ENCODE measurements around the gene C10orf88. TPM values are rescaled to one million over a fixed set of nuclear protein-coding genes. Genes with fewer than 3 reads are reported as not detected.
A peak's percentile ranks its signal among the peaks of the same experiment; 100 is the strongest.

The C10orf88 gene, protein sequence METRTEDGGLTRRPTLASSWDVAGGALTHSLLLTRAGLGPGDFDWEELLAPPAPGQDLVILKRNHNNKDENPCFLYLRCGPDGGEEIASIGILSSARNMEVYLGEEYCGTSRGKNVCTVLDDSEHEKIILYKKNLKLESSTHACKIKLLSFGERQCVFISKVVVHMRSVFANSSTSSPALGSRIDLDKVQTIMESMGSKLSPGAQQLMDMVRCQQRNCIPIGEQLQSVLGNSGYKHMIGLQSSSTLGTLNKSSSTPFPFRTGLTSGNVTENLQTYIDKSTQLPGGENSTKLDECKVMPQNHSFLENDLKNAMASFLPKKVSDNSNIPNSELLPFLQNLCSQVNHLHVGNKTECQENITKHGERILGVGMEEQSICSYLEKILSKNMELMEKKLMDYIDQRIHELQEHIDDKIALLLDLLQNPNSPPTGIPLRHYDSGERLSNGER
- polyA plus RNA-seq (2013, experiment 1 of 2), result 7.1 TPM
- polyA plus RNA-seq (2013, experiment 2 of 2), result 6.8 TPM

DNA sequence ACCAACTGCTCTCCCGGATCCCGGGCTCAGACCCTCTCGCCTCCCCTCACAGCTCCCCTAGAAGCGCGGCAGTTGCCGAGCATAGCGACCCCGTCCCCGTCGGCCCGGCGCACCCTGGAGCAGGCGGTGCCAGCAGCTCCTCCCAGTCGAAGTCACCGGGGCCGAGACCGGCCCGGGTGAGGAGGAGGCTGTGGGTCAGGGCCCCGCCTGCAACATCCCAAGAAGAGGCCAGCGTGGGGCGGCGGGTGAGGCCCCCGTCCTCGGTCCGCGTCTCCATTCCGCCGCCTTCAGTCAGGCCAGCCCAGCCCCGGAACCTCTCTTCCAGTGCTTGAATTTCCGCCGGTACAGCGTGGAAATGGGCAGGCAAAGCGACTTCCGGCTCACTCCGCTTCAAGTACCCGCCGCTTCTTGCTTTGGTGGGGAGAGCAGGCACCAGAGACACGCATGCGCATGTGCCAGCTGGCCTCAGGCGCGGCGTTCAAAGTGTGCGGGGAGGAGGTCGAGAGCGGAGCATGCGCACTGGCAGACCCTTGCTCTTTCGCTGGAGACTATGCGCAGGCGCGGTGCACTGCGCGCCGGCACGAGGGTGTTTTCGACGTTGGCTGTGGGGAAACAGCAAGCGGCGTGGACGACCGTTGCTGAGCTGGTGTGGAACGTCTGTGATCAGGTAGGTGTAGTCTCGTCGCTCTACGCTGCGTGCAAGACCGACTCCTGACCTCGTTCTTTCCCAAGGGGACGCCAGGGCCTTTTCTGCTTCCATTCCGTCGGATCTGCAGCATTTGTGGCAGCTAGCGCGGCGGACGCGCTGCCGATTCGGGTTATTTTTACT is at the start of gene C10orf88:
C10orf88 (minus strand) TSS at position 326 of the 829 bp plus-strand sequence; CDS start at position 277, 49 bp downstream.
- peak within 1 kb of the TSS; percentile 28 to 45 for H2BK12ac ChIP-seq (ENCODE audit: low read length in 2 of 2)
- peak within 1 kb of the TSS in 1 of 2 experiments; percentile 96 for H3K14ac ChIP-seq (ENCODE audit: low read length in 2 of 2)
- peak within 1 kb of the TSS; percentile 87 to 95 for H3K18ac ChIP-seq (ENCODE audit: low read depth in 1 of 2, low read length in 2 of 2)
- H2BK120ac ChIP-seq (ENCODE audit: low read depth, low read length), result no peak within 1 kb of the TSS
- DNase-seq, result peak; percentile 98
- peak within 1 kb of the TSS; percentile 46 to 79 for H3K4ac ChIP-seq (ENCODE audit: low read depth in 1 of 2, low read length in 2 of 2)
- peak within 1 kb of the TSS in 1 of 2 experiments; percentile 96 for H3K23ac ChIP-seq (ENCODE audit: low read length in 2 of 2)
- WGBS, result 9% methylated on average over 76 of the region's 77 CpGs
- peak within 1 kb of the TSS; percentile 80 to 92 for H3K4me3 ChIP-seq (ENCODE audit: insufficient read depth in 1 of 2, low read depth in 1 of 2, low read length in 2 of 2)
- H3K9me3 ChIP-seq (ENCODE audit: control insufficient read depth, low read length), result no peaks in the 10 kb centered on the region
- peak within 1 kb of the TSS; percentile 52 for H3K27ac ChIP-seq (ENCODE audit: low read length, poor library complexity, severe bottlenecking)
- peak within 1 kb of the TSS; percentile 99 for H4K8ac ChIP-seq (ENCODE audit: low read length)
- peaks cover 12% of the 10 kb centered on the region for H3K79me1 ChIP-seq (replicated peaks; ENCODE audit: low read length, poor library complexity, severe bottlenecking)
- peaks cover 6% of the 10 kb centered on the region for H3K4me1 ChIP-seq (ENCODE audit: control insufficient read depth, insufficient read depth, low read depth, low read length)
- H3K36me3 ChIP-seq (ENCODE audit: control insufficient read depth in 1 of 2, insufficient read depth in 2 of 2, low read depth in 1 of 2, low read length in 2 of 2), result peaks cover 0 to 27% of the 10 kb centered on the region in 2 experiments
- H4K91ac ChIP-seq (ENCODE audit: low read length), result peak within 1 kb of the TSS; percentile 88
- H2BK5ac ChIP-seq (ENCODE audit: low read depth, low read length, poor library complexity, severe bottlenecking), result no peak within 1 kb of the TSS
- no peaks in the 10 kb centered on the region for H3K27me3 ChIP-seq (ENCODE audit: control insufficient read depth in 1 of 2, insufficient read depth in 1 of 2, low read length in 2 of 2)
- peak within 1 kb of the TSS; percentile 92 for H3K9ac ChIP-seq (ENCODE audit: low read length)
- H2AK5ac ChIP-seq (ENCODE audit: low read length, severe bottlenecking), result no peak within 1 kb of the TSS
- peak within 1 kb of the TSS; percentile 82 for H3K4me2 ChIP-seq (ENCODE audit: low read length, poor library complexity, severe bottlenecking)
- peak within 1 kb of the TSS; percentile 98 for H2AFZ ChIP-seq (ENCODE audit: low read depth, low read length)
- no peak within 1 kb of the TSS for H2BK15ac ChIP-seq (ENCODE audit: low read depth, poor library complexity, severe bottlenecking)

DNA sequence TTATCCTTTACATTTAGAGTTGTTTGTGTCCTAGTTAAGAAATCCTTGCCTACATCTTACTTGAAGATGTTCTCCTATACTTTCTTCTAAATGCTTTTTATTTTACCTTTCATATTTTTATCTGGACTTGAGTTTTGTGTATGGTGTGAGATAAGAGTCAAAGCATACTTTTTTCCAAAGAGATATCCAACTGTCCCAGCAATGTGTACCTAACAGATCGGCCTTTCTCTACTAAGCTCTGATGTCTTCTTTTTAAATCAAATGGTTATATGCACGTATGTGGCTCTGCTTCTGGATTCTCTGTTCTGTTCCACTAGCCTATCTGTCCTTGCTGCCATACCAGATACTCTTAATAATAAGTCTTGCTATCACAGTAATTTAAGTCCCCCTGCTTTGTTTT is 47.3 kb upstream of the C10orf88 start:
- no peak overlapping the region for H3K18ac ChIP-seq (ENCODE audit: low read depth in 1 of 2, low read length in 2 of 2)
- H2AFZ ChIP-seq (ENCODE audit: low read depth, low read length), result no peak overlapping the region
- no peak overlapping the region for H2BK5ac ChIP-seq (ENCODE audit: low read depth, low read length, poor library complexity, severe bottlenecking)
- H3K27me3 ChIP-seq (ENCODE audit: control insufficient read depth in 1 of 2, insufficient read depth in 1 of 2, low read length in 2 of 2), result no peaks in the 10 kb centered on the region
- H3K9ac ChIP-seq (ENCODE audit: low read length), result no peak overlapping the region
- H3K4me1 ChIP-seq (ENCODE audit: control insufficient read depth, insufficient read depth, low read depth, low read length), result peaks cover 1% of the 10 kb centered on the region
- H4K8ac ChIP-seq (ENCODE audit: low read length), result no peak overlapping the region
- H3K4me2 ChIP-seq (ENCODE audit: low read length, poor library complexity, severe bottlenecking), result no peak overlapping the region
- no peak overlapping the region for H3K23ac ChIP-seq (ENCODE audit: low read length in 2 of 2)
- no peak overlapping the region for H2BK15ac ChIP-seq (ENCODE audit: low read depth, poor library complexity, severe bottlenecking)
- no peak overlapping the region for H3K4me3 ChIP-seq (ENCODE audit: insufficient read depth in 1 of 2, low read depth in 1 of 2, low read length in 2 of 2)
- H3K79me1 ChIP-seq (replicated peaks; ENCODE audit: low read length, poor library complexity, severe bottlenecking), result peaks cover 15% of the 10 kb centered on the region
- DNase-seq, result no peak
- no peak overlapping the region for H4K91ac ChIP-seq (ENCODE audit: low read length)
- no peak overlapping the region for H3K27ac ChIP-seq (ENCODE audit: low read length, poor library complexity, severe bottlenecking)
- 98% methylated on average over 2 of the region's 2 CpGs for WGBS
- no peak overlapping the region for H3K4ac ChIP-seq (ENCODE audit: low read depth in 1 of 2, low read length in 2 of 2)
- no peak overlapping the region for H2BK120ac ChIP-seq (ENCODE audit: low read depth, low read length)
- peaks cover 3 to 31% of the 10 kb centered on the region in 2 experiments for H3K36me3 ChIP-seq (ENCODE audit: control insufficient read depth in 1 of 2, insufficient read depth in 2 of 2, low read depth in 1 of 2, low read length in 2 of 2)
- H3K14ac ChIP-seq (ENCODE audit: low read length in 2 of 2), result no peak overlapping the region
- no peak overlapping the region for H2AK5ac ChIP-seq (ENCODE audit: low read length, severe bottlenecking)
- no peak overlapping the region for H2BK12ac ChIP-seq (ENCODE audit: low read length in 2 of 2)
- no peaks in the 10 kb centered on the region for H3K9me3 ChIP-seq (ENCODE audit: control insufficient read depth, low read length)

DNA sequence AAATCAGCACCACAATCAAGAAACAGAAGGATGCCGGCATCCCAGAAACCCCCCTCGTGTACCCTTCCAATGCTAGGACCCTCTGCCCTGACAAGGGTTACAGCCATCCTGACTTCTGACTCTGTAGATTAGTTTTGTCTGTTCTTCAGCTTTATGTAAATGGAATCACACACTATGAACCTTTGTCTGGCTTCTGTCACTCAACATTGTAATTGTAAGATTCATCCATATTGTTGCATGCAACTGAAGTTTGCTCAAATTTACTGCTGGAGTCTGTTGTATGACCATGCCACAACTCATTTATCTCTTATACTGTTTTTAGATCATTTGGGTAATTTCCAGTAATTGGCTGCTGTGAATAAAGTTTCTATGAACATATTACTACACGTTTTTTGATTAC is 46.1 kb upstream of the C10orf88 start:
- no peak overlapping the region for H3K4ac ChIP-seq (ENCODE audit: low read depth in 1 of 2, low read length in 2 of 2)
- H3K4me1 ChIP-seq (ENCODE audit: control insufficient read depth, insufficient read depth, low read depth, low read length), result peaks cover 1% of the 10 kb centered on the region
- H4K91ac ChIP-seq (ENCODE audit: low read length), result no peak overlapping the region
- H2AK5ac ChIP-seq (ENCODE audit: low read length, severe bottlenecking), result no peak overlapping the region
- peaks cover 6 to 34% of the 10 kb centered on the region in 2 experiments for H3K36me3 ChIP-seq (ENCODE audit: control insufficient read depth in 1 of 2, insufficient read depth in 2 of 2, low read depth in 1 of 2, low read length in 2 of 2)
- no peaks in the 10 kb centered on the region for H3K9me3 ChIP-seq (ENCODE audit: control insufficient read depth, low read length)
- H3K9ac ChIP-seq (ENCODE audit: low read length), result no peak overlapping the region
- no peak overlapping the region for H3K18ac ChIP-seq (ENCODE audit: low read depth in 1 of 2, low read length in 2 of 2)
- no peak overlapping the region for H3K14ac ChIP-seq (ENCODE audit: low read length in 2 of 2)
- no peaks in the 10 kb centered on the region for H3K27me3 ChIP-seq (ENCODE audit: control insufficient read depth in 1 of 2, insufficient read depth in 1 of 2, low read length in 2 of 2)
- no peak overlapping the region for H3K27ac ChIP-seq (ENCODE audit: low read length, poor library complexity, severe bottlenecking)
- no peak overlapping the region for H3K23ac ChIP-seq (ENCODE audit: low read length in 2 of 2)
- H3K79me1 ChIP-seq (replicated peaks; ENCODE audit: low read length, poor library complexity, severe bottlenecking), result peaks cover 17% of the 10 kb centered on the region
- H2BK12ac ChIP-seq (ENCODE audit: low read length in 2 of 2), result no peak overlapping the region
- H2BK15ac ChIP-seq (ENCODE audit: low read depth, poor library complexity, severe bottlenecking), result no peak overlapping the region
- no peak overlapping the region for H2BK120ac ChIP-seq (ENCODE audit: low read depth, low read length)
- no peak overlapping the region for H4K8ac ChIP-seq (ENCODE audit: low read length)
- no peak overlapping the region for H3K4me2 ChIP-seq (ENCODE audit: low read length, poor library complexity, severe bottlenecking)
- no peak overlapping the region for H2BK5ac ChIP-seq (ENCODE audit: low read depth, low read length, poor library complexity, severe bottlenecking)
- H2AFZ ChIP-seq (ENCODE audit: low read depth, low read length), result no peak overlapping the region
- WGBS, result 100% methylated on average over 3 of the region's 3 CpGs
- H3K4me3 ChIP-seq (ENCODE audit: insufficient read depth in 1 of 2, low read depth in 1 of 2, low read length in 2 of 2), result no peak overlapping the region
- DNase-seq, result no peak

DNA sequence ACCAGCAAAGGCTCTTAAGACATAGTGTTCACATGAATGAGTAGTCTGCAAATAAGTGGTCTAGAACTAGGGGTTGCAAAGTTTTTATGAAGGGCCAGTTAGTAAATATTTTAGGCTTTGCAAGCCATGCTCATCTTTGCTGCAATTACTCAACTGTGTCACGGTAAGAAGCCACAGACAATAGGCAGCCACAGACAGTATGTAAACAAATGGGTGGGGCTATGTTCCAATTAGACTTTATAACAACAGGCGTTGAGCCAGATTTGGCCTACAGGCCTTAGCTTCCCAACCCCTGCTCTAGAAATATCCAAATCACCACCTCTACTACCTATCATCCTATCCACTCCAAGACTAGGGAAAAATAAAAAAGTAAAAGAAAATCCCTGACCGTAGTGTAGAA is 45.3 kb upstream of the C10orf88 start:
- Histone ChIP-seq H3K4me3 (ENCODE audit: insufficient read depth in 1 of 2, low read depth in 1 of 2, low read length in 2 of 2) (no peak overlapping the region), H3K79me1 (replicated peaks; ENCODE audit: low read length, poor library complexity, severe bottlenecking) (peaks cover 18% of the 10 kb centered on the region), H3K4me2 (ENCODE audit: low read length, poor library complexity, severe bottlenecking) (no peak overlapping the region), H2BK120ac (ENCODE audit: low read depth, low read length) (no peak overlapping the region), H2BK12ac (ENCODE audit: low read length in 2 of 2) (no peak overlapping the region), H3K18ac (ENCODE audit: low read depth in 1 of 2, low read length in 2 of 2) (no peak overlapping the region), H2AFZ (ENCODE audit: low read depth, low read length) (no peak overlapping the region), H3K14ac (ENCODE audit: low read length in 2 of 2) (no peak overlapping the region), H2BK15ac (ENCODE audit: low read depth, poor library complexity, severe bottlenecking) (no peak overlapping the region), H3K9me3 (ENCODE audit: control insufficient read depth, low read length) (no peaks in the 10 kb centered on the region), H3K4ac (ENCODE audit: low read depth in 1 of 2, low read length in 2 of 2) (no peak overlapping the region), H4K91ac (ENCODE audit: low read length) (no peak overlapping the region), H3K27ac (ENCODE audit: low read length, poor library complexity, severe bottlenecking) (no peak overlapping the region), H3K27me3 (ENCODE audit: control insufficient read depth in 1 of 2, insufficient read depth in 1 of 2, low read length in 2 of 2) (no peaks in the 10 kb centered on the region), H3K36me3 (ENCODE audit: control insufficient read depth in 1 of 2, insufficient read depth in 2 of 2, low read depth in 1 of 2, low read length in 2 of 2) (peaks cover 6 to 42% of the 10 kb centered on the region in 2 experiments), H2AK5ac (ENCODE audit: low read length, severe bottlenecking) (no peak overlapping the region), H3K23ac (ENCODE audit: low read length in 2 of 2) (no peak overlapping the region), H2BK5ac (ENCODE audit: low read depth, low read length, poor library complexity, severe bottlenecking) (no peak overlapping the region), H4K8ac (ENCODE audit: low read length) (no peak overlapping the region), H3K9ac (ENCODE audit: low read length) (no peak overlapping the region), H3K4me1 (ENCODE audit: control insufficient read depth, insufficient read depth, low read depth, low read length) (peaks cover 1% of the 10 kb centered on the region)
- 53% methylated on average over 2 of the region's 3 CpGs for WGBS
- DNase-seq, result peak; percentile 9
